Small intestine (tissue), 7 donors: ENCODE results near the gene ZNF416. TPM values are rescaled to one million over a fixed set of nuclear protein-coding genes. Genes with fewer than 3 reads are reported as not detected.

ENCODE experiments used
- DNase-seq, 2 donors: peaks; one replicate each; pipeline versions ENCODE4 v3.0.0 to v3.0.0-alpha.2; 2013
- FAIRE-seq: peaks from 2 replicates; lab custom pipeline; 2012; peaks lifted over from hg19 to GRCh38; lab: Jason Lieb, UNC
- H3K27ac ChIP-seq, 3 donors: one replicate each; pipeline ENCODE4 v1.5.1; 2013; ENCODE audit warnings: low read length in 2 of 3, mild to moderate bottlenecking in 2 of 3, control low read depth in 1 of 3, inconsistent platforms in 1 of 3, low read depth in 1 of 3, moderate library complexity in 1 of 3
- H3K27me3 ChIP-seq, 3 donors: one replicate each; pipeline ENCODE4 v1.6.1; 2013; ENCODE audit warnings: low read length in 3 of 3, inconsistent platforms in 1 of 3; ENCODE audit not compliant: control insufficient read depth in 3 of 3, insufficient read depth in 3 of 3
- H3K36me3 ChIP-seq, 3 donors: one replicate each; pipeline ENCODE4 v1.6.1; 2013; ENCODE audit warnings: low read length in 3 of 3, inconsistent platforms in 1 of 3, low read depth in 1 of 3, mild to moderate bottlenecking in 1 of 3, moderate library complexity in 1 of 3; ENCODE audit not compliant: control insufficient read depth in 3 of 3, insufficient read depth in 2 of 3
- H3K4me1 ChIP-seq, 3 donors: one replicate each; pipeline ENCODE4 v1.6.1; 2013; ENCODE audit warnings: low read length in 2 of 3, inconsistent platforms in 1 of 3, low read depth in 1 of 3, mild to moderate bottlenecking in 1 of 3, moderate library complexity in 1 of 3; ENCODE audit not compliant: control insufficient read depth in 3 of 3, insufficient read depth in 2 of 3
- H3K4me3 ChIP-seq, 3 donors: one replicate each; pipeline ENCODE4 v1.5.1; 2013; ENCODE audit warnings: low read length in 3 of 3, control low read depth in 1 of 3, inconsistent platforms in 1 of 3, low read depth in 1 of 3, mild to moderate bottlenecking in 1 of 3, moderate library complexity in 1 of 3
- H3K9me3 ChIP-seq, 2 donors: one replicate each; pipeline ENCODE4 v1.6.1; 2013; ENCODE audit warnings: low read depth in 1 of 2, low read length in 1 of 2; ENCODE audit not compliant: control insufficient read depth in 2 of 2, insufficient read depth in 1 of 2
- WGBS, 3 donors: extraction: QIAGEN DNeasy Blood & Tissue Kit; methylation state at CpG; one replicate each; pipeline ENCODE4 v1.1.7; 2013; 5-methylcytosine and 5-hydroxymethylcytosine counted together
- polyA plus RNA-seq, 4 donors: library from polyadenylated mRNA; stranded (reverse) in 3 of 4; unstranded in 1 of 4; fragments of 200-250 nt in 3 of 4; fragments of 120-200 nt in 1 of 4; gene quantifications; one replicate each; pipeline versions ENCODE4 v1.2.1 to v1.2.3, GENCODE V29; 2013
- donor health status: healthy with polysubstance abuse.
- donor health status: control.
- donor health status: control.
- donor health status: Bipolar disorder and iron deficiency.
- donor health status: healthy.

ZNF416 gene
- polyA plus RNA-seq, 4 donors = 0.89 to 6.4 (median 2.4) TPM

GRCh38 chr19:57546513-57546912, 32.2 kb downstream of the ZNF416 start:
- Histone ChIP-seq H3K27me3 (peaks cover 0 to 3% (median 0%) of the 10 kb centered on the region in 3 donors), H3K4me3 (no peak overlapping the region), H3K27ac (no peak overlapping the region), H3K9me3 (peaks cover 6 to 71% of the 10 kb centered on the region in 2 donors), H3K4me1 (no peaks in the 10 kb centered on the region), H3K36me3 (peaks cover 35 to 40% (median 39%) of the 10 kb centered on the region in 3 donors)
- 94 to 100% (median 100%) methylated on average over 1 of the region's 1 CpG for WGBS, 3 donors
- FAIRE-seq (no peak), DNase-seq (no peak)

GRCh38 chr19:57537953-57538547, 40.7 kb downstream of the ZNF416 start:
- Histone ChIP-seq H3K4me3 (no peak overlapping the region), H3K36me3 (peaks cover 32 to 38% (median 34%) of the 10 kb centered on the region in 3 donors), H3K27ac (no peak overlapping the region), H3K9me3 (peaks cover 11 to 82% of the 10 kb centered on the region in 2 donors), H3K4me1 (no peaks in the 10 kb centered on the region), H3K27me3 (no peaks in the 10 kb centered on the region)
- DNase-seq = no peak
- FAIRE-seq = no peak
- 98 to 99% (median 98%) methylated on average over 7 of the region's 7 CpGs for WGBS, 3 donors

DNA sequence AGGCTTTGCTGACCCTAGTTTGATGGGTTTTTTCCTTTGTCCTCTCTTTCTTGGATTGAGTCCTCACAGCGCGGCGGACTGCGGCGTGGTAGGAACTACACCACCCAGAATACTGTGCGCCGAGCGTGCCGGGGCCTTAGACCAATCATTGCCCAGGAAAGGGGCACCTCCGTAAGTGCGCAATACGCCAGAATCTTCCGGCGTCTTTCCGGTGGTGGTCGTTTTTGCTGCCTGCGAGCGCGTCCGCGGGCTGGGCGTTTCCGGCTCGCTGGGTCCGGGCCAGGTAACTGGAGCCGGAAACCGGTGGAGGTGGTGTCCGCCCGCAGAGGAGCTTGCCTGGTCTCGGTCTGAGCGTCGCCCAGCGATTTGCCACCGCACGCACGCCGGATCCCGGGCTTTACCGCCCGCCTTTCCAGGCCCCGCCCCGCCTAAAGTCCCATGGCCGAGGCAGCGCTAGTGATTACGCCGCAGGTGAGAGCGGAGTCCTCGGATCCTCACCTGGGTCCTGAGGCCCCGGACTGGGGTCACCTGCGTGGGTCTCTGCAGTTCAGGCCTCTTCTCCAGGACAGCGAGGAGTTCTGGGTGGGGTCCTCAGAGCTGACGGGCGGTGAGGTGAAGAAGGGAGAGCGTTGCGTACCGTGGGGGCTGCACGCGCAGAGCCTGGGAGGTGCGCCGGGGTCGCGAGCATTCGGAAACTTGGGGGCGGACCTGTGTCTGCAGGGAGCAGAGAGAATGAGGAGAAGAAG, 51.4 kb downstream of the ZNF416 start, which contains the start of gene ZNF549:
ZNF549 (plus strand) TSS at position 221 of the 746 bp plus-strand sequence; CDS start at position 439, 218 bp downstream.
- Histone ChIP-seq H3K36me3 (peaks cover 5 to 8% (median 7%) of the 10 kb centered on the region in 3 donors), H3K27me3 (no peaks in the 10 kb centered on the region), H3K9me3 (peaks cover 0 to 22% of the 10 kb centered on the region in 2 donors), H3K4me1 (peaks cover 0 to 3% (median 0%) of the 10 kb centered on the region in 3 donors), H3K27ac (peak within 1 kb of the TSS; percentile 69 to 81 (median 78)), H3K4me3 (peak within 1 kb of the TSS; percentile 67 to 99 (median 79))
- whole genome bisulfite sequencing, 3 donors = 1 to 4% (median 3%) methylated on average over 64 of the region's 64 CpGs
- FAIRE-seq (no peak), DNase-seq (peak; percentile 90 to 95)

Other genes starting within 250 kb of the ZNF416 start
- gene ZNF304, start 227.6 kb downstream of the ZNF416 start, polyA plus RNA-seq = 10 to 100 TPM in 1 of 4 donors, 1 to 10 TPM in 2, under 1 TPM in 1; 0.89 to 10.3 (median 1.9) TPM
- gene TRAPPC2B, start 215.4 kb downstream of the ZNF416 start, polyA plus RNA-seq = 10 to 100 TPM in 3 of 4 donors, 1 to 10 TPM in 1; 9.2 to 17.9 (median 14.1) TPM
- gene ZNF547, start 215.4 kb downstream of the ZNF416 start, polyA plus RNA-seq = 1 to 10 TPM in 2 of 4 donors, under 1 TPM in 2; 0.27 to 4.5 (median 0.88) TPM
- 10 to 100 TPM in 1 of 4 donors, 1 to 10 TPM in 3; 2.2 to 25.2 (median 4.3) TPM for gene ZNF548, start 189.1 kb downstream of the ZNF416 start, polyA plus RNA-seq
- gene ZNF17, start 167.8 kb downstream of the ZNF416 start, polyA plus RNA-seq = 1 to 10 TPM; 1.9 to 8.8 (median 2.9) TPM
- gene ZNF749, start 143.6 kb downstream of the ZNF416 start, polyA plus RNA-seq = 10 to 100 TPM in 2 of 4 donors, 1 to 10 TPM in 2; 7.6 to 17.2 (median 11.3) TPM
- gene VN1R1, start 121.8 kb downstream of the ZNF416 start, polyA plus RNA-seq = 1 to 10 TPM in 1 of 4 donors, under 1 TPM in 1, not detected in 2; 0.37 to 2.6 TPM
- gene ZNF772, start 101.3 kb downstream of the ZNF416 start, polyA plus RNA-seq = 10 to 100 TPM in 1 of 4 donors, 1 to 10 TPM in 2, under 1 TPM in 1; 0.27 to 13.2 (median 2.2) TPM
- gene ZNF419, start 91.2 kb downstream of the ZNF416 start, polyA plus RNA-seq = 10 to 100 TPM in 1 of 4 donors, 1 to 10 TPM in 3; 1.6 to 12.9 (median 2.9) TPM
- 10 to 100 TPM in 1 of 4 donors, 1 to 10 TPM in 3; 1.3 to 10.9 (median 2.4) TPM for gene ZNF773, start 79.0 kb downstream of the ZNF416 start, polyA plus RNA-seq
- gene ZNF549, start 51.6 kb downstream of the ZNF416 start, polyA plus RNA-seq = 10 to 100 TPM in 1 of 4 donors, 1 to 10 TPM in 2, under 1 TPM in 1; 0.89 to 11.5 (median 1.7) TPM
- gene ZNF550, start 19.0 kb downstream of the ZNF416 start, polyA plus RNA-seq = 10 to 100 TPM in 1 of 4 donors, 1 to 10 TPM in 3; 1.1 to 17.1 (median 1.8) TPM
- gene ZIK1, start 5.2 kb upstream of the ZNF416 start, polyA plus RNA-seq = 1 to 10 TPM in 3 of 4 donors, not detected in 1; 1.6 to 8.0 (median 2.1) TPM
- gene ZNF530, start 21.0 kb upstream of the ZNF416 start, polyA plus RNA-seq = 1 to 10 TPM in 3 of 4 donors, under 1 TPM in 1; 0.89 to 6.2 (median 3.2) TPM
- gene ZNF134, start 35.3 kb upstream of the ZNF416 start, polyA plus RNA-seq = 10 to 100 TPM in 1 of 4 donors, 1 to 10 TPM in 3; 1.9 to 16.8 (median 4.3) TPM
- gene ZNF211, start 54.3 kb upstream of the ZNF416 start, polyA plus RNA-seq = 10 to 100 TPM in 2 of 4 donors, 1 to 10 TPM in 2; 4.3 to 20.0 (median 9.7) TPM
- under 1 TPM in 2 of 4 donors, not detected in 2; 0.06 TPM for gene ZSCAN4, start 90.0 kb upstream of the ZNF416 start, polyA plus RNA-seq
- 10 to 100 TPM in 1 of 4 donors, 1 to 10 TPM in 3; 1.1 to 11.3 (median 2.1) TPM for gene ZNF551, start 103.1 kb upstream of the ZNF416 start, polyA plus RNA-seq
- gene ZNF154, start 130.3 kb upstream of the ZNF416 start, polyA plus RNA-seq = 10 to 100 TPM in 1 of 4 donors, 1 to 10 TPM in 1, under 1 TPM in 1, not detected in 1; 0.27 to 16.7 (median 1.4) TPM
- gene ZNF671, start 148.7 kb upstream of the ZNF416 start, polyA plus RNA-seq = 10 to 100 TPM in 1 of 4 donors, 1 to 10 TPM in 3; 1.6 to 13.0 (median 2.8) TPM
- 10 to 100 TPM in 1 of 4 donors, 1 to 10 TPM in 3; 3.1 to 22.1 (median 4.8) TPM for gene ZNF776, start 167.9 kb upstream of the ZNF416 start, polyA plus RNA-seq
- gene ZNF586, start 190.8 kb upstream of the ZNF416 start, polyA plus RNA-seq = 10 to 100 TPM in 1 of 4 donors, 1 to 10 TPM in 3; 6.2 to 20.4 (median 8.0) TPM
- 10 to 100 TPM in 1 of 4 donors, 1 to 10 TPM in 3; 8.1 to 48.0 (median 9.0) TPM for gene ZNF552, start 236.0 kb upstream of the ZNF416 start, polyA plus RNA-seq